T47D (cell line): ENCODE data around the gene TBRG4.

Experiments
- DNase-seq, 2 experiments: peaks; one replicate each; pipeline versions ENCODE4 v3.0.0 to v3.0.0-alpha.2; 2011 to 2012; ENCODE audit warnings: low read depth in 1 of 2, low spot score in 1 of 2
- JUND ChIP-seq: IDR thresholded peaks from 2 replicates; pipeline ENCODE4 v1.6.1; 2012; ENCODE audit warnings: low read depth
- in situ Hi-C: cut with HindIII; loops from 2 replicates; pipeline ENCODE4 v1.10.0; 2016; ENCODE audit warnings: low sequenced_read_pairs, low pct_unique_long_range_greater_than_20kb

TBRG4 gene

GRCh38 chr7:45071528-45071927 is 40.0 kb downstream of the TBRG4 start:
- DNase-seq = no peak
- no peak for TF ChIP-seq JUND
- in situ Hi-C loops = no loop called here

- in situ Hi-C loops = no loop called here
- no peak for TF ChIP-seq JUND
- no peak for DNase-seq
Observed at GRCh38 chr7:45070254-45070642, 41.2 kb downstream of the TBRG4 start.

- DNase-seq = no peak
- in situ Hi-C loops = no loop called here
- no peak for TF ChIP-seq JUND
Observed at GRCh38 chr7:45069444-45070253, 41.8 kb downstream of the TBRG4 start.

- no peak for TF ChIP-seq JUND
- in situ Hi-C loops = no loop called here
Observed at GRCh38 chr7:45068236-45069023, 43.1 kb downstream of the TBRG4 start.

GRCh38 chr7:45067582-45067981 is 43.9 kb downstream of the TBRG4 start:
- in situ Hi-C loops = no loop called here
- TF ChIP-seq JUND = no peak
- DNase-seq = no peak

More at GRCh38 chr7:45068236-45069023, 43.1 kb downstream of the TBRG4 start:
- no peak for DNase-seq

- in situ Hi-C loops = no loop called here
Observed at GRCh38 chr7:45066409-45066808, 45.1 kb downstream of the TBRG4 start.

GRCh38 chr7:45065031-45065995 is 46.2 kb downstream of the TBRG4 start:
- DNase-seq = no peak
- in situ Hi-C loops = no loop called here
- TF ChIP-seq JUND = no peak

More at GRCh38 chr7:45066409-45066808, 45.1 kb downstream of the TBRG4 start:
- TF ChIP-seq JUND = no peak
- no peak for DNase-seq

- in situ Hi-C loops = no loop called here
- DNase-seq = no peak
- no peak for TF ChIP-seq JUND
Observed at GRCh38 chr7:45064047-45064725, 47.3 kb downstream of the TBRG4 start.

- no peak for TF ChIP-seq JUND
- DNase-seq = no peak
- in situ Hi-C loops = no loop called here
Observed at GRCh38 chr7:45061806-45062425, 49.6 kb downstream of the TBRG4 start.

GRCh38 chr7:45061352-45061751 is 50.1 kb downstream of the TBRG4 start:
- in situ Hi-C loops = no loop called here
- DNase-seq = no peak
- no peak for TF ChIP-seq JUND

GRCh38 chr7:45060295-45060694 is 51.2 kb downstream of the TBRG4 start:
- TF ChIP-seq JUND = no peak
- no peak for DNase-seq
- in situ Hi-C loops = no loop called here
